ENCODE results near the gene ERG. TPM values are rescaled to one million over a fixed set of nuclear protein-coding genes. Genes with fewer than 3 reads are reported as not detected.

ERG gene
- total and polyA plus RNA-seq, 9 donors, result 13.5 to 20.7 (median 16.8) TPM

- DNase-seq, result no peak
- no peak overlapping the region for H3K27ac ChIP-seq (ENCODE audit: low read length)
- no peaks in the 10 kb centered on the region for H3K9me3 ChIP-seq (replicated peaks; ENCODE audit: control insufficient read depth, low read depth, low read length)
- H3K4me3 ChIP-seq (ENCODE audit: low read length), result no peak overlapping the region
- H3K4me1 ChIP-seq (ENCODE audit: control insufficient read depth, insufficient read depth, low read length), result peaks cover 16% of the 10 kb centered on the region
- H3K27me3 ChIP-seq (ENCODE audit: control insufficient read depth, insufficient read depth, low read length), result no peaks in the 10 kb centered on the region
- no peaks in the 10 kb centered on the region for H3K36me3 ChIP-seq (ENCODE audit: control insufficient read depth, insufficient read depth, low read length)
Measured at GRCh38 chr21:38430401-38430984, 67.8 kb downstream of the ERG start.

GRCh38 chr21:38429011-38429410, 69.3 kb downstream of the ERG start:
- H3K4me3 ChIP-seq (ENCODE audit: low read length), result no peak overlapping the region
- WGBS (ENCODE audit: insufficient coverage), result no CpG with 5 or more reads among the region's 2 CpGs

DNA sequence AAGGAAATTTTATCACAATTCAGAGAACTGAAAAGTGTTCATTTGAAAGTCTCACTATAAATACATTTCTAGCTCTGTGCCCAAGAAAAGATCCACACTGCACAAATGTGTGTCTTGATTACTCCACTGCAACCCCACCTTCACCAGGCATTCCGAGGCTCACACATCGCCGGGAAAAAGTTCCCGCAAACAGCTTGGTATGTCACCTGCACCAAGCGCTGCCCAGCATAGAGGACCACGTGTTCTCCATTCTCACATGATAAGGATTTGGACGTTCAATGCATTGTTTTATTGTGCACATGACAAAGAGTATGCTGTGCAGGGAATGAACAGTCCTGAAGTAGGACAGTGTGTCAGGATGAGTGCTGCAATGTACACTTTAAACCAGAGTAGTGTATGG, 70.1 kb downstream of the ERG start:
- Histone ChIP-seq H3K4me3 (ENCODE audit: low read length) (no peak overlapping the region), H3K4me1 (ENCODE audit: control insufficient read depth, insufficient read depth, low read length) (no peaks in the 10 kb centered on the region), H3K27me3 (ENCODE audit: control insufficient read depth, insufficient read depth, low read length) (no peaks in the 10 kb centered on the region), H3K27ac (ENCODE audit: low read length) (no peak overlapping the region), H3K9me3 (replicated peaks; ENCODE audit: control insufficient read depth, low read depth, low read length) (no peaks in the 10 kb centered on the region), H3K36me3 (ENCODE audit: control insufficient read depth, insufficient read depth, low read length) (no peaks in the 10 kb centered on the region)
- no peak for DNase-seq
- whole genome bisulfite sequencing (ENCODE audit: insufficient coverage), result 67% methylated on average over 7 of the region's 7 CpGs

More at GRCh38 chr21:38429011-38429410, 69.3 kb downstream of the ERG start:
- peaks cover 4% of the 10 kb centered on the region for H3K4me1 ChIP-seq (ENCODE audit: control insufficient read depth, insufficient read depth, low read length)
- H3K27ac ChIP-seq (ENCODE audit: low read length), result no peak overlapping the region
- no peaks in the 10 kb centered on the region for H3K9me3 ChIP-seq (replicated peaks; ENCODE audit: control insufficient read depth, low read depth, low read length)
- DNase-seq, result no peak
- no peaks in the 10 kb centered on the region for H3K27me3 ChIP-seq (ENCODE audit: control insufficient read depth, insufficient read depth, low read length)
- H3K36me3 ChIP-seq (ENCODE audit: control insufficient read depth, insufficient read depth, low read length), result no peaks in the 10 kb centered on the region

DNA sequence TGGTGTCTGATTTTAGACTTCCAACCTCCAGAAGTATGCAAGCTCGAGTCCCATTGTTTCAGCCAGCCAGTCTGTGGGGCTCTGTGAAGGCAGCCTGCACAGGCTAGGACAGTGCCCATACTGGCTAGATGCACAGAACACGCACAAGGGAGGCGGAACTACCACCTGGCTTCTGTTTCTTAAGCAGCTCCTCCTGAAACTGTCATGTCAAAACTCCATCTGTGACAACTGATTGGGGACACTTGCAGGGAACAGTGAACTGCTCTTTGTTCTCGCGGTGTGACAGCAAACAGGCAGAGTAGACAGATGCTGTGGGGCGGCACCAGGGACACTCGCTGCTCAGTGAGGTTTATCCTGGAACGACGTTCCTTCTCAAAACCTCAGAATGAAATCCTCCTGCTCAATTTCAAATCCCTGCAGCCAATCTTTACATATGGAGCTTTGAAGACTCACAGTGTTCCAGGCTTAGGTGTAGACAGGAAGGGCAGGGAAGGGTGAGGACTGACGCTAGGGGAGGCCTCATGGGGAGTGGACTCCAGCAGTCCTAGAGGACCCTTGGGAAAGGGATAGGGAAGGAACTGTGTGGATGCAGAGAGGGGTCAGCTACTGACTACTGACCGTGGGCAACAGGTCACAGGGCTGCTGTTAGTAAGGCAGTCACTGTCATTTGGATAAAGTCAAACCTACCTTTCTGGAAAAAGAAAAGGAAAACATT, 73.8 kb downstream of the ERG start:
- H3K27ac ChIP-seq (ENCODE audit: low read length), result no peak overlapping the region

DNA sequence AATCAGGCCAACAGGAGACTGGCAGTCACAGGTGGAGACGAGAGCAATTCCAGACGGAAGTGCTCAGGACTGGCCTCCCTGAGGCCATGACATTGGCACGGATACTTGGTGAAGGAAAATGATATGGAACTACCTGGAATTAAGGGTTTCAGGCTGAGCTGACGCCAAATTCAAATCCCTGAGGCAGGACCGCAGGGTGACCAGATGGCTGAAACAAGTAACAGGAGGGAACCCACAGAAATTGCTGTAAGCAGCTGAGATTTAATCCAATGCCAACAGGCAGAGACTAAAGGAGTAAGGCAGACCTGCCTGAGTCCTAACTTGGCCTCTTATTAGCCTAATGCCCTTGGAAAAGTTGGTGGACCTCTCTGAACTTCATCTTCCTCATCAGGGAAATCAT, 76.2 kb downstream of the ERG start:
- no peak for DNase-seq
- no peak overlapping the region for H3K4me3 ChIP-seq (ENCODE audit: low read length)

More for the DNA sequence above, 73.8 kb downstream of the ERG start:
- Histone ChIP-seq H3K27me3 (ENCODE audit: control insufficient read depth, insufficient read depth, low read length) (no peaks in the 10 kb centered on the region), H3K4me1 (ENCODE audit: control insufficient read depth, insufficient read depth, low read length) (no peaks in the 10 kb centered on the region), H3K9me3 (replicated peaks; ENCODE audit: control insufficient read depth, low read depth, low read length) (no peaks in the 10 kb centered on the region), H3K36me3 (ENCODE audit: control insufficient read depth, insufficient read depth, low read length) (no peaks in the 10 kb centered on the region), H3K4me3 (ENCODE audit: low read length) (no peak overlapping the region)
- no peak for DNase-seq
- WGBS (ENCODE audit: insufficient coverage), result 45% methylated on average over 6 of the region's 11 CpGs

DNA sequence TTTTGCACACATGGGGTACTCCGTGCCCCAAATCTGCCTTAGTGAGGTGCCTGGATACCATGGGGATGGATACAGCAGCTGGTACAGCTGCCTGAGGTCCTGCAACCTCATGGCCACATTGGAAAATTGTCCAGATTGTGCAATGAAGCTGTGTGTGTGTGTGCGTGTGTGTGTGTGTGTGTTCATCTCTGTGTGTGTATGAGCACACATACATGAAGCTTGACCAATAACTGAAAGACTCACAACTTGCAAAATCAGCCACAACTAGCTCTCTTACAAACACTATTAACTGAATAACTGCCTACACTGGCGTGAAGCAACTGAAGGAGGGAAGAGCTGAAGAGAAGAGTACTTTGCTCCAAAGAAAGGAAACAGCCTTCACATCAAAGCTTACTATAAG, 78.1 kb downstream of the ERG start:
- Histone ChIP-seq H3K27ac (ENCODE audit: low read length) (no peak overlapping the region), H3K4me3 (ENCODE audit: low read length) (no peak overlapping the region), H3K9me3 (replicated peaks; ENCODE audit: control insufficient read depth, low read depth, low read length) (no peaks in the 10 kb centered on the region), H3K36me3 (ENCODE audit: control insufficient read depth, insufficient read depth, low read length) (no peaks in the 10 kb centered on the region), H3K4me1 (ENCODE audit: control insufficient read depth, insufficient read depth, low read length) (no peaks in the 10 kb centered on the region), H3K27me3 (ENCODE audit: control insufficient read depth, insufficient read depth, low read length) (no peaks in the 10 kb centered on the region)
- 100% methylated on average over 1 of the region's 3 CpGs for WGBS (ENCODE audit: insufficient coverage)
- DNase-seq, result no peak

More for the DNA sequence above, 76.2 kb downstream of the ERG start:
- no peak overlapping the region for H3K27ac ChIP-seq (ENCODE audit: low read length)
- H3K9me3 ChIP-seq (replicated peaks; ENCODE audit: control insufficient read depth, low read depth, low read length), result no peaks in the 10 kb centered on the region
- no peaks in the 10 kb centered on the region for H3K4me1 ChIP-seq (ENCODE audit: control insufficient read depth, insufficient read depth, low read length)
- H3K27me3 ChIP-seq (ENCODE audit: control insufficient read depth, insufficient read depth, low read length), result no peaks in the 10 kb centered on the region
- 69% methylated on average over 5 of the region's 5 CpGs for WGBS (ENCODE audit: insufficient coverage)
- H3K36me3 ChIP-seq (ENCODE audit: control insufficient read depth, insufficient read depth, low read length), result no peaks in the 10 kb centered on the region

DNA sequence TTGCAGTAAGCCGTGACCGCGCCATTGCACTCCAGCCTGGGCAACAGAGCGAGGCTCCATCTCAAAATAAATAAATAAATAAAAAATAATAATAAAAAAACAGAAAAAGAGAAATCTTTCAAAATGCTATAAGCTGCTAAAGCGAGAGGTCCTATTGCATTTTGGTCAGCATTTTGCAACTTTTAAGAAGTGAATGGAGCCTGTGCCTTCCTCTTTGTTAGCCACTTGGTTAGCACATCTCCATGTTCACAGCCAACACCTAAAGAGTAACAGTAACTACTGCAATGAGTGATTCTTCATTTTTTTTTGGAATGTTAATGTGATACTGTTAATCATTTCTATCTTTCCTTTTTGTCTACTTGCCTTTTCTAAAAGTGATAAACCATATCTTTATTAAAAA, 80.6 kb downstream of the ERG start:
- DNase-seq, result no peak
- Histone ChIP-seq H3K4me3 (ENCODE audit: low read length) (no peak overlapping the region), H3K9me3 (replicated peaks; ENCODE audit: control insufficient read depth, low read depth, low read length) (no peaks in the 10 kb centered on the region), H3K4me1 (ENCODE audit: control insufficient read depth, insufficient read depth, low read length) (no peaks in the 10 kb centered on the region), H3K36me3 (ENCODE audit: control insufficient read depth, insufficient read depth, low read length) (no peaks in the 10 kb centered on the region), H3K27ac (ENCODE audit: low read length) (no peak overlapping the region), H3K27me3 (ENCODE audit: control insufficient read depth, insufficient read depth, low read length) (no peaks in the 10 kb centered on the region)
- WGBS (ENCODE audit: insufficient coverage), result no CpG with 5 or more reads among the region's 5 CpGs

DNA sequence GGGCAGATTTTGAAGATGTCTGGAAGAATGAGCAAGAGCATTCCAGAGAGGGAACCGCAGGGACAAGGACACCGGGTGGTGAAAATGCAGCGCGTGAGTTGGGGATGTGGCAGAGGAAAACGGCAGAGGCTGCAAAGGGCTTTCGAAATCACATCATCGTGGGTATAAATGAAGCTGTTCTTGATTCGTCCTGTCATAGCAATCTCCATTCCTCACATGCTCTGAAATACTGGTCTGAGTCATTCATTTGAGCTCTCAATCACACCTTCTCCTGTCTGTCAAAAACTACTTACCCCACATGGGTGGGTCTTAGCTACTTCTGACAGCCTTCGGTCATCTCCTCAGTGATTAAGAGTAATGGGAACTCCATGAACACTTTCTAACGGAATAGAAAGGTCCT, 81.5 kb downstream of the ERG start:
- no peaks in the 10 kb centered on the region for H3K27me3 ChIP-seq (ENCODE audit: control insufficient read depth, insufficient read depth, low read length)
- WGBS (ENCODE audit: insufficient coverage), result 92% methylated on average over 6 of the region's 10 CpGs
- DNase-seq, result no peak
- no peaks in the 10 kb centered on the region for H3K9me3 ChIP-seq (replicated peaks; ENCODE audit: control insufficient read depth, low read depth, low read length)
- H3K4me1 ChIP-seq (ENCODE audit: control insufficient read depth, insufficient read depth, low read length), result no peaks in the 10 kb centered on the region
- H3K4me3 ChIP-seq (ENCODE audit: low read length), result no peak overlapping the region
- no peak overlapping the region for H3K27ac ChIP-seq (ENCODE audit: low read length)
- H3K36me3 ChIP-seq (ENCODE audit: control insufficient read depth, insufficient read depth, low read length), result no peaks in the 10 kb centered on the region

GRCh38 chr21:38413958-38414548, 84.2 kb downstream of the ERG start:
- Histone ChIP-seq H3K4me3 (ENCODE audit: low read length) (no peak overlapping the region), H3K27ac (ENCODE audit: low read length) (no peak overlapping the region), H3K4me1 (ENCODE audit: control insufficient read depth, insufficient read depth, low read length) (no peaks in the 10 kb centered on the region), H3K27me3 (ENCODE audit: control insufficient read depth, insufficient read depth, low read length) (no peaks in the 10 kb centered on the region), H3K36me3 (ENCODE audit: control insufficient read depth, insufficient read depth, low read length) (no peaks in the 10 kb centered on the region), H3K9me3 (replicated peaks; ENCODE audit: control insufficient read depth, low read depth, low read length) (no peaks in the 10 kb centered on the region)
- no peak for DNase-seq
- WGBS (ENCODE audit: insufficient coverage), result 73% methylated on average over 3 of the region's 3 CpGs

DNA sequence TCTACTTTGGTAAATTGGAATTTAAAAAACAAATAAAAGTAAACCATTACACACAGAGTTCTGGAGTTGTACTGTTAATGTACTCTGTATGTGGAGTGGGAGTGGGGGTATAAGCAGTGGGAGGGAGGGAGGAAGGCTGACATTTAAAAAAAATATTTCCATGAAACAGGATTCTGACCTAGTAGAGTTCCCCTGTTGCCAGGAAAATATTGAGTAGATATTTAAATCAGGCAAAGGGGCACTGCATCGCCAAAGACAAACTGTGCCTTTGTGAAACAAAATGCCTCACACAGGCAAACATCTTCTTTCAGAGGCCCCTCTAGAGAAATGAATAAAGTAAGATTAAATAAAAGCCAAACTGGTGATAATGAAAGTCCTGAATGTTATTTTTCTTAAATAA, 87.8 kb downstream of the ERG start:
- Histone ChIP-seq H3K4me3 (ENCODE audit: low read length) (no peak overlapping the region), H3K27me3 (ENCODE audit: control insufficient read depth, insufficient read depth, low read length) (no peaks in the 10 kb centered on the region), H3K27ac (ENCODE audit: low read length) (no peak overlapping the region), H3K36me3 (ENCODE audit: control insufficient read depth, insufficient read depth, low read length) (no peaks in the 10 kb centered on the region), H3K4me1 (ENCODE audit: control insufficient read depth, insufficient read depth, low read length) (no peaks in the 10 kb centered on the region), H3K9me3 (replicated peaks; ENCODE audit: control insufficient read depth, low read depth, low read length) (no peaks in the 10 kb centered on the region)
- WGBS (ENCODE audit: insufficient coverage), result no CpG with 5 or more reads among the region's 1 CpG
- peak; percentile 38 for DNase-seq
